Measurements from ENCODE around the gene GYG2.

GYG2 gene

GRCh38 chrX:2907295-2907694 lies 78.6 kb downstream of the GYG2 start:
- no peak overlapping the region for H3K4me3 ChIP-seq (ENCODE audit: low read length)
- no peak for DNase-seq (ENCODE audit: low read depth)
- TF ChIP-seq CTCF (conservative IDR thresholded peaks at IDR 0.05; ENCODE audit: low read depth, low read length) = no peak

- no peak overlapping the region for H3K4me3 ChIP-seq (ENCODE audit: low read length)
- TF ChIP-seq CTCF (conservative IDR thresholded peaks at IDR 0.05; ENCODE audit: low read depth, low read length) = no peak
- DNase-seq (ENCODE audit: low read depth) = no peak
These were observed 79.5 kb downstream of the GYG2 start for GRCh38 chrX:2908125-2908685.

- H3K4me3 ChIP-seq (ENCODE audit: low read length) = no peak overlapping the region
- no peak for TF ChIP-seq CTCF (conservative IDR thresholded peaks at IDR 0.05; ENCODE audit: low read depth, low read length)
- no peak for DNase-seq (ENCODE audit: low read depth)
These were observed 81.4 kb downstream of the GYG2 start for GRCh38 chrX:2910109-2910508.

GRCh38 chrX:2913118-2913517 lies 84.4 kb downstream of the GYG2 start:
- no peak for DNase-seq (ENCODE audit: low read depth)
- peak; percentile 46 for TF ChIP-seq CTCF (conservative IDR thresholded peaks at IDR 0.05; ENCODE audit: low read depth, low read length)
- H3K4me3 ChIP-seq (ENCODE audit: low read length) = no peak overlapping the region

GRCh38 chrX:2917767-2918166 lies 89.0 kb downstream of the GYG2 start:
- H3K4me3 ChIP-seq (ENCODE audit: low read length) = no peak overlapping the region
- no peak for DNase-seq (ENCODE audit: low read depth)
- TF ChIP-seq CTCF (conservative IDR thresholded peaks at IDR 0.05; ENCODE audit: low read depth, low read length) = no peak

- TF ChIP-seq CTCF (conservative IDR thresholded peaks at IDR 0.05; ENCODE audit: low read depth, low read length) = no peak
- no peak for DNase-seq (ENCODE audit: low read depth)
- no peak overlapping the region for H3K4me3 ChIP-seq (ENCODE audit: low read length)
These were observed 92.5 kb downstream of the GYG2 start for GRCh38 chrX:2921193-2921592.

- DNase-seq (ENCODE audit: low read depth) = no peak
- TF ChIP-seq CTCF (conservative IDR thresholded peaks at IDR 0.05; ENCODE audit: low read depth, low read length) = no peak
- H3K4me3 ChIP-seq (ENCODE audit: low read length) = no peak overlapping the region
These were observed 93.0 kb downstream of the GYG2 start for GRCh38 chrX:2921750-2922149.

Data from retinal pigment epithelial cell (primary cell).